HuH-7.5 (cell line): ENCODE results near the gene AGO3.

ENCODE experiments used
- DNase-seq: peaks from one replicate; pipeline ENCODE4 v3.0.0; 2011; ENCODE audit warnings: low spot score

AGO3 gene

GRCh38 chr1:36096500-36097432 lies 165.9 kb downstream of the AGO3 start:
- DNase-seq = no peak

GRCh38 chr1:36097693-36098585 lies 167.0 kb downstream of the AGO3 start:
- no peak for DNase-seq

GRCh38 chr1:36098650-36099365 lies 167.9 kb downstream of the AGO3 start:
- no peak for DNase-seq

GRCh38 chr1:36099681-36100341 lies 168.9 kb downstream of the AGO3 start:
- DNase-seq = peak; percentile 89

GRCh38 chr1:36100376-36100775 lies 169.5 kb downstream of the AGO3 start:
- DNase-seq = no peak

- DNase-seq = no peak
Observed at GRCh38 chr1:36101546-36101945, 170.6 kb downstream of the AGO3 start.

- DNase-seq = no peak
Observed at GRCh38 chr1:36106269-36106668, 175.4 kb downstream of the AGO3 start.

- DNase-seq = no peak
Observed at GRCh38 chr1:36107394-36107793, 176.5 kb downstream of the AGO3 start.

GRCh38 chr1:36108314-36108713 lies 177.4 kb downstream of the AGO3 start:
- DNase-seq = no peak

- no peak for DNase-seq
Observed at GRCh38 chr1:36109041-36109679, 178.3 kb downstream of the AGO3 start.

GRCh38 chr1:36111151-36111550 lies 180.2 kb downstream of the AGO3 start:
- no peak for DNase-seq

- DNase-seq = no peak
Observed at GRCh38 chr1:36112823-36113222, 181.9 kb downstream of the AGO3 start.

GRCh38 chr1:36114371-36114770 lies 183.5 kb downstream of the AGO3 start:
- no peak for DNase-seq

- no peak for DNase-seq
Observed at GRCh38 chr1:36115200-36115669, 184.3 kb downstream of the AGO3 start.

GRCh38 chr1:36115931-36116330 lies 185.0 kb downstream of the AGO3 start:
- DNase-seq = no peak

GRCh38 chr1:36116901-36117300 lies 186.0 kb downstream of the AGO3 start:
- no peak for DNase-seq

GRCh38 chr1:36118447-36119204 lies 187.7 kb downstream of the AGO3 start:
- DNase-seq = no peak

- no peak for DNase-seq
Observed at GRCh38 chr1:36119456-36119855, 188.6 kb downstream of the AGO3 start.
